Body of pancreas (tissue), 4 donors: ENCODE data around the gene ASCC3.

Experiments
- POLR2A ChIP-seq, 3 donors: fragments of 450-650 bp; IDR thresholded peaks; one replicate each; pipeline ENCODE4 v1.6.1; 2016; ENCODE audit warnings: antibody characterized with exemption in 3 of 3, mild to moderate bottlenecking in 2 of 3
- TF ChIP-seq, protein P1 (sequence below), 7 experiments: fragments of 450-650 bp in 4 of 7; fragments of 200-600 bp in 3 of 7; sonication (generic) in 3 of 7; IDR thresholded peaks; one replicate each; pipeline ENCODE4 v1.5.1; 2016 to 2019; ENCODE audit warnings: antibody characterized with exemption in 7 of 7

DNA sequence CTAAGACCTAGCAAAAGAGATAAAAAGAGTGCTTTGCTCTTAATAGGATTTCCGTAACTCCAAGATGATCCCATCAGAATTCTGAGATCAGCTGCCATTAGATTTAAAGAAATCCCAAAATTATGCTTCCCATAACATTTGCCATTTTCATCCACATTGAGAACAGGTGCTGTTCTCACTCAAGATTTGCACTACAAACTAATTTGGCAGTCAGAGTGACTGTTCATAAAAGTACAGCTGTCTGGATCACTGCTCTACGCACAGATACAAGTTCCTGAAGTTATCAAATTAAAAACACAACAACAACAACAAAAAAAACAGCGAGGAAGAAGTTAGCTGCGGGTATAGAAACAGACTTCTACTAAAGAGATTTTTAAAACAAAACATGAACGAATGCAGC lies 58.1 kb downstream of the ASCC3 start:
- TF ChIP-seq, protein P1, sequence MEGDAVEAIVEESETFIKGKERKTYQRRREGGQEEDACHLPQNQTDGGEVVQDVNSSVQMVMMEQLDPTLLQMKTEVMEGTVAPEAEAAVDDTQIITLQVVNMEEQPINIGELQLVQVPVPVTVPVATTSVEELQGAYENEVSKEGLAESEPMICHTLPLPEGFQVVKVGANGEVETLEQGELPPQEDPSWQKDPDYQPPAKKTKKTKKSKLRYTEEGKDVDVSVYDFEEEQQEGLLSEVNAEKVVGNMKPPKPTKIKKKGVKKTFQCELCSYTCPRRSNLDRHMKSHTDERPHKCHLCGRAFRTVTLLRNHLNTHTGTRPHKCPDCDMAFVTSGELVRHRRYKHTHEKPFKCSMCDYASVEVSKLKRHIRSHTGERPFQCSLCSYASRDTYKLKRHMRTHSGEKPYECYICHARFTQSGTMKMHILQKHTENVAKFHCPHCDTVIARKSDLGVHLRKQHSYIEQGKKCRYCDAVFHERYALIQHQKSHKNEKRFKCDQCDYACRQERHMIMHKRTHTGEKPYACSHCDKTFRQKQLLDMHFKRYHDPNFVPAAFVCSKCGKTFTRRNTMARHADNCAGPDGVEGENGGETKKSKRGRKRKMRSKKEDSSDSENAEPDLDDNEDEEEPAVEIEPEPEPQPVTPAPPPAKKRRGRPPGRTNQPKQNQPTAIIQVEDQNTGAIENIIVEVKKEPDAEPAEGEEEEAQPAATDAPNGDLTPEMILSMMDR (IDR thresholded peaks at IDR 0.05), result no peak
- no peak for TF ChIP-seq POLR2A (IDR thresholded peaks at IDR 0.05)
